HG03025 (cell line): ENCODE results near the gene SULT1A1.
"Not testable (repeated sequence)": the region's sequence is repeated elsewhere in the genome, so short reads cannot be mapped to it uniquely, and the experiment has no call there.

ENCODE experiments used
- ATAC-seq: cut with Tn5 transposase; IDR thresholded peaks from one replicate; pipeline ENCODE4 v1.9.1; 2021; ENCODE audit warnings: mild to moderate bottlenecking, moderate library complexity; ENCODE audit not compliant: unreplicated experiment, low FRiP score

The SULT1A1 gene

DNA sequence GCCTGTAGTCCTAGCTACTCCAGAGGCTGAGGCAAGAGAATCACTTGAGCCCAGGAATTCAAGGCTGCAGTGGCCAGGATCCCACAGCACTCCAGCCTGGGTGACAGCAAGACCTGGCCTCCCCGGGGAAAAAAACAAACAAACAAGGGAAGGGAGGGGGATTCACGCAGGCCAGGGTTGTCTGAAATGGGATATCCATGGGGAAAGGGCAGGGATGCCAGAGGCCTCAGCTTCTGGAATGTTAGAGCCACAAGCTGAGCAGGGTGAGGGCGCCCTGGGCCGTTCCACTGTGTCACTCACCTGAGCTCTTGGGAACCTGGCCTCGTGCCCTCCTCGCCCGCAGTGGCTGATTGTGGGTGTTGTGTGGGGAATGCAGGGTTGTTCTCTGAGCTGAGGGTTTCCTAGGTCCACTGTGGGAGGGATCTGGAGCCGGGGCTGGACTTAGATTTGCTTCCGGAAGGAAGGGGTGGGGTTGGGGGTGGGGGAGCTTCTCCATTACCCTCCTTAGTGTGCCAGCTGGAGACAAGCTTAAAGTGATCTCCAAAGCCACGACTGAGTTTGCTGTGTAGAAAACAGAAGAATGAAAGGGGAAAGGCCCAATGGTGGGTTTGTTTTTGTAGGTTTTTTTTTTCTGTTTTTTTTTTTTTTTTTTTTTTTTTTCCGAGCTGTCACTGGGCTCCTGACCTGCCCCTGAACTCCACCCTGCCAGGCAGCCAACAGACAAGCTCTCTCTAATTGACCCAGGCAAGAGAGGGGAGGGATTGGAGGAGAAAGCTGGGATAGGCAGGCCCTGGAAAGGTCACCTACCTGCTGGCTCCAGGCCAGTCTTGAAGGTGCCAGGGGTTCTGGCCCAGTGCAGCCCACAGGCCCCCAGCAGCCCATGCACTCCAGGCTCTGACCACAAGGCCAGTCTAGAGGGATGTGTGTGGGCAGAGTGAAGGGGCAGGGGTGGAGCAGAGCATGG lies at the start of gene SULT1A1:
Gene SULT1A1, minus strand, starts transcription at position 414 of the 964 bp plus-strand sequence. CDS start 1,189 bp downstream, outside the sequence.
- ATAC-seq, result no peak

DNA sequence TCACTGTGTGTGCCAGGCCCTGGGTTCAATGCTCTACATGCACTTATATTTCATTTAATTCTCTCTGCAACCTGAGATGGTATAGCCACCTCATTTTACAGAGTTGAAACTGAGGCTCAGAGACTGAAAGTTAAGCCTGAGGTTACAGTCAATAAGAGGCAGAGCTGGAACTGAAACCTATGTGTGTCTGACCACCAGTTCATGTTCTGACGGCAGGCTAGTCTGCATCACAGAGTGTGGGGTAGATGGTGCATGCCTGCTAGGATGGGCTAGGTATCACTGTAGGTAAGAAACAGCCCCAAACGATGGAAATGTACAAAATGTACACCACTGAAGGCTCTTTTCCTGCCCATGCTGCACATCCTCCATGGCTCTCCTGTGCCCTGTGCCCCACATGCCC lies 30.1 kb upstream of the SULT1A1 start:
- not testable (repeated sequence) for ATAC-seq

DNA sequence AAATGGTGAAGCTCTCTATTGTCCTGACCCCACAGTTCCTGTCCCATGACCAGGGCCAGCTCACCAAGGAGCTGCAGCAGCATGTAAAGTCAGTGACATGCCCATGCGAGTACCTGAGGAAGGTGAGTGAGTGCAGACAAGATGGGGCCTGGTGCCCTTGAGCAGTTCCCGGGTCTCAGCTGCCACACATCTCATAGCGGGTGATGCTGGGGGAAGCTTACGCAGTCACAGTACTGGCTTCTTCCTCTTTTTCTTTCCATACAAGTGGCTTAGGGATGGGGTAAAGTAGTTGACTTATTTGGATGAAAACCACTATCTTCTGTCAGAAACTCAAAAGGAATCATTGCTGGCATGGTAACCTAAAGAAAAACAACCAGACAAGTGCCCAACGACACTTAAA lies 28.5 kb upstream of the SULT1A1 start:
- not testable (repeated sequence) for ATAC-seq

DNA sequence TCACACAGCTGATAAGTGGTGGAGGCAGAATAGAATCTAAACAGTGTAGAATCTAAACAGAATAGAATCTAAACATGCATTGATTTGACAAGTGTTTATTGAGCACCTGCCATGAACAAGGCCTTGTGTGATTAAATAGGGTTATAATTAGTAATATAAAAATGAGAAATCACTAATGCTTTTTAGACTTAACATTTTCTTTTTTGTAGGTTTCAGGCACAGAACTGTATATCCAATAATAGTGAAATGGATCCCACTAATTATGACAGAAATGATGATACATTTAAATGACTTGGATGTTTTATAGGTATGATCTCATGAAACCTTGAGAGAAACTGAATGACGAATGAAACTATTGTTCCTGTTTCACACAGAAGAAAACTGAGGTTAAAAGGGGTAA lies 27.9 kb upstream of the SULT1A1 start, which contains the start of gene NPIPB8:
Gene NPIPB8, plus strand, starts transcription at position 301 of the 400 bp plus-strand sequence. CDS start 296 bp downstream, outside the sequence.
- ATAC-seq, result not testable (repeated sequence)

DNA sequence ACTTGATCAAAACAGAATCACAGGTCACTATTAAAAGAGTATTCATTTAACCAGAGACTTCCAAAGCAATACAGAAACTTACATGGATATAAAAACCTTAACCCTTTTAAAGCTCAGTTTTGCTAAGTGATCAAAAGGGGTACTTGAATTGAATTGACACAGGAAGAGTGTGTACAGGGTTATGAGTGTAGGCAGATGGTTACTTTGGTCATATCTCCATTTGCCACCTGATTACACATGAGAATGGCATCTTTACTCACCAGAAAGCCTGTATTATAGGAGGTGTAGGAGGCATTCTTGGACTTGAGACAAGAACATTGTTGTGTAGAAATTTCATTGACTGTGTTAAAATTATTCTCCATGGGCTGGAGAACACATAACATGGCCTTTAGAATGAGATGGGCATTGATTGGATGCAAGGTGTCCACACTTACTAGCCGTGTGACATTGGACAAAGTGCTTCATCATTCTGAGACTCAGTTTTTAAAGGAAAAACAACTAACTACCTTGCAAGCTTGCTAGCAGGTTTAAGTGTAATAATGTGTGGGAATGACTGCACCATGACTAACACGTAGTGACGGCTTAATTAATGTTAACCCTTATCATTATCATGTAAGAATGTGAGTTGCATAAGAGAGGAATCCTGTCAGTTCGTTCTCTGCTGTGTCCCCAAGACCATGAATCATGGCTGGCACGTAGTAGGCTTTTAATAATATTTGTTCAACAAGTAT lies 26.4 kb upstream of the SULT1A1 start:
- ATAC-seq, result not testable (repeated sequence)

DNA sequence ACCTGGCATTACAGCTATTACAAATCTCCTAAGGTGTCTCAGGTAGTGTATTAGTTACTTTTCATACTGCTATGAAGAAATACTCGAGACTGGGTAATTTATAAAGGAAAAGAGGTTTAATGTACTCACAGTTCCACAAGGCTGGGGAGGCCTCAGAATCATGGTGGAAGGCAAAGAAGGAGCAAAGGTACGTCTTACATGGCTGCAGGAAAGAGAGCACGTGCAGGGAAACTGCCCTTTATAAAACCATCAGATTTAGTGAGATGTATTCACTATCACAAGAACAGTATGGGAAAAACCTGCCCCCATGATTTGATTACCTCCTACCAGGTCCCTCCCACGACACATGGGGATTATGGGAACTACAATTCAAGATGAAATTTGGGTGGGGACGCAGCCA lies 21.1 kb upstream of the SULT1A1 start:
- not testable (repeated sequence) for ATAC-seq

DNA sequence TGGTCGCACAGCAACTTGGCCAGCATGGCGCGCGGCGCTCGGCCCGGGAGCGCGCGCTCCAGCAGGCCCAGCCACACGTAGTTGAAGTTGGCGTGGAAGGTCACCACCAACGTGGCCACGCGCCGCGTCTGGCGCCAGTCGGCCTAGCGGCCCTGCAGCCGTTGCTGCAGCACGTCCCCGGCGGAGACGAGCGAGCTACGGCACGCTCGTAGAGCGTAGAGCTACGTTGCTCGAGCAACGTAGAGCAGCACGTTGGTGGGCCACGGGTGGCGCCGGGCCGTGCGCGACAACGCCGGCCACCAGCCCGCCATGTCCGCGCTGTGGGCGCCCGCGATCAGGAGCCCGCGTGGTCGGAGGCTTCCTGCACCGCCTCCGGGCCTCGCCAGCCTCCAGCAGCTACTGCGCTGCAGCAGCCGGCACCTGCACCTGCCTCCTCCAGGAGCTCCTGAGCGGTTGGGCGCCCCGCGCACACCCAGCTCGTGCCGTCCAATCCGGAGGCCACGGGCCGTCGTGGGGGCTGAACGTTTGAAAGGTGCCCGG lies 13.4 kb upstream of the SULT1A1 start:
- no peak for ATAC-seq

DNA sequence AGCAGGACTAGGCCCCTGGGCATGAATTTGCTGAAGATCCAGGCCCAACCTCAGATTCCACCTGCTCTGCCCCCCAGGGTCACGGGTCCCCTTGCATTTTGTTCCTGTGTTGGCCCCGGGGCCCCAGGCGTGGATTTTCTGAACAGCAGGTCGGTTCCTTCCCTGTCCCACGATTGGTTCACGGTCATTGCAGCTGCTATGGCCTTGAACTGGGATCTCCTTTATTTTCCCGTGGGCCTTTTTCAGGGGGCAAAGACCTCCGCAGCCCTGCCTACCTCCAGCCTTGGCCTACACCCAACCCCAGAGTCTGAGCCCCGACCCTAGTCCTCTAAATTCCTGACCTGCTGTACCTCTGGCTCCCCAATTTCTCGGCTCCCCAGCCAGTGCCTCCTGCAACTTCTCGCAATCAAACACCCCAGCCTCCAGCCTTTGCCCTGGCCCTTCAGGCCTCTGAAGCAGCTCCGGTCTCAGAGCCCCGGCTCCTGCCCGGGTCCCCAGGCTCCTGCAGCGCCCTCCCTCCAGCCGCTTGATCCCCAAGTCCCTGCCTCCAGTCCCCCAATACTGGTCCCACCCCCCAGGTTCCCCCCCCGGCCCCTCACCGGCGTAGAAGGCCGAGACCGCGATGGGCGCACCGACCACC lies 12.8 kb upstream of the SULT1A1 start:
- not testable (repeated sequence) for ATAC-seq

DNA sequence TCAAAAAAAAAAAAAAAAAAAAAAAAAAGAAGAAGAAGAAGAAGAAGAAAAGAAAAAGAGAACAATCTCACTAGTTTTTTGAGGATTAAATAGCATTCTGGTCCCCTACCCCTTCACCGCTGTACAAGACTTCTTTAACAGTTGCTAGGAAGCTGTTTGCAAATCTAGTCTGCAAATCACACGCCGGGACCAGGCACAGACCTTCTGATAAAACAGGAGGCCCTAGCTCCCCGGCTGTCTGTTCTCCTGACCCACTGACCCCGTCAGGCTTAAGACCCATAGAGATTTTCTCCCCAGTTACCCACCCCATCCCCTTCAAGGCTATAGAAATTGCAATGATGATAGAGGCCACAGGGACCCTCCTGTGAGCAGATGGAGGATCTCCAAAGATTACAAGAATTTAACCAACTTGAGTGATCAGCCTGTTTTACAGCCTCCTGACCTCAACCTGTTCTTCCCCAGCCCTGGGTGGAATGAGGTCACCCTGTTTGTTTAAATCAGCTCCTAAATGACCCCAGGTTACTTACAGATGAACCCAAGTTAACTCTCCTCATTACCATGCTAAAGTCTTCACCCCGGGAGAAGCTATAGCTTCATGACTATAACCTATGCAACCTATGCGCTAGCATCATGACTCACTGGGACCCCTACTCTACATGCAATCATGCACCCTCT lies 11.8 kb upstream of the SULT1A1 start:
- ATAC-seq, result no peak

DNA sequence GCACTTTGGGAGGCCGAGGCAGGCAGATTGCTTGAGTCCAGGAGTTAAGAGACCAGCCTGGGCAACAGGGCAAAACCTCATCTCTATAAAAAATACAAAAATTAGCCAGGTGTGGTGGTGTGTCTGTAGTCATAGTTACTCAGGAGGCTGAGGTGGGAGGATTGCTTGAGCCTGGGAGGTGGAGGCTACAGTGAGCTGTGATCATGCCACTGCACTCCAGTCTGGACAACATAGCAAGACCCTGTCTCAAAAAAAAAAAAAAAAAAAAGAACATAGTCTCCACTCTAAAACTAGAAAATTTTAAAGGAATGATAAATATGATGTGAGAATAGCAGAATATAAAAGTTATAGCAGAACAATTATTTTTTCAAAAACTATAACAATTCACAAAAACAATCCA lies 10.5 kb upstream of the SULT1A1 start:
- ATAC-seq, result not testable (repeated sequence)

DNA sequence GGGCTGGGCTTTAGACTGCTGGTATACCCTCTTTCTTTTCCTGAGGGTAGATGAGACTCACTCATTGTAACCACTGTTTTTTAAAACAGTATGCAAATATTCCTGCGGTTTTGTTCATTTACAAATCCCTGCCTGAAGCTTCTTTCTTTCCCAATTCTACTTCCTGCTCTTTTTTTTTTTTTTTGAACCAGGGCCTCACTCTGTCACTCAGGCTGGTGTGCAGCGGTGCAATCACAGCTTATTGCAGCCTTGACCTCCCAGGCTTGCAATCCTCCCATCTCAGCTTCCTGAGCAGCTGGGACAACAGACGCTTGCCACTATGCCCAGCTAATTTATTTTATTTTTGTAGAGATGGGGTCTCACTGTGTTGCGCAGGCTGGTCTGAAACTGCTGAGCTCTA lies 8.0 kb upstream of the SULT1A1 start:
- no peak for ATAC-seq

DNA sequence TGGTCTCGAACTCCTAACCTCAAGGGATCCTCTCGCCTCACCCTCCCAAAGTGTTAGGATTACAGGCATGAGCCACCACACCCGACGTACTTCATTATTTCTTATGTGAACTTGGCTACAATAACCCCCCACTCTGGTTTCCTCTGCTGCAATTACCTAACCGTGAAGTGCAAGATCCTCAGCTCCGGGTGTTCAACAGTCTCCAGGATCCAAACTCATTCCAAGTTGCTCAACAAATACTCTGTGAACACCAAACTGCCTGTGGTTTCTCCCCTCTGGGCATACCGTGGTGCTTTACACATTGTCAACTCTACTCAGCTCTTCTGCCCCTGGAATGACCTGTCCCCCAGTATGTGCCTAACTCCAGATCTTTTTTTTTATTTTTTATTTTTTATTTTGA lies 6.8 kb upstream of the SULT1A1 start:
- ATAC-seq, result no peak

DNA sequence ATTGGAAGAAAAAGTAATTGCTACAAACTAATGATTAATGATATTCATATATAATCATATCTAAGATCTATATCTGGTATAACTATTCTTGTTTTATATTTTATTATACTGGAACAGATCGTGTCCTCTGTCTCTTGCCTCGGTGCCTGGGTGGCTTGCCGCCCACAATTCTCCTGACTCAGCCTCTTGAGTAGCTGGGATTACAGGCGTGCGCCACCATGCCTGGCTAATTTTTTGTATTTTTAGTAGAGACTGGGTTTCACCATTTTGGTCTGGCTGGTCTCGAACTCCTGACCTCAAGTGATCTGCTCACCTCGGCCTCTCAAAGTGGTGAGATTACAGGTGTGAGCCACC lies 6.4 kb upstream of the SULT1A1 start:
- not testable (repeated sequence) for ATAC-seq

DNA sequence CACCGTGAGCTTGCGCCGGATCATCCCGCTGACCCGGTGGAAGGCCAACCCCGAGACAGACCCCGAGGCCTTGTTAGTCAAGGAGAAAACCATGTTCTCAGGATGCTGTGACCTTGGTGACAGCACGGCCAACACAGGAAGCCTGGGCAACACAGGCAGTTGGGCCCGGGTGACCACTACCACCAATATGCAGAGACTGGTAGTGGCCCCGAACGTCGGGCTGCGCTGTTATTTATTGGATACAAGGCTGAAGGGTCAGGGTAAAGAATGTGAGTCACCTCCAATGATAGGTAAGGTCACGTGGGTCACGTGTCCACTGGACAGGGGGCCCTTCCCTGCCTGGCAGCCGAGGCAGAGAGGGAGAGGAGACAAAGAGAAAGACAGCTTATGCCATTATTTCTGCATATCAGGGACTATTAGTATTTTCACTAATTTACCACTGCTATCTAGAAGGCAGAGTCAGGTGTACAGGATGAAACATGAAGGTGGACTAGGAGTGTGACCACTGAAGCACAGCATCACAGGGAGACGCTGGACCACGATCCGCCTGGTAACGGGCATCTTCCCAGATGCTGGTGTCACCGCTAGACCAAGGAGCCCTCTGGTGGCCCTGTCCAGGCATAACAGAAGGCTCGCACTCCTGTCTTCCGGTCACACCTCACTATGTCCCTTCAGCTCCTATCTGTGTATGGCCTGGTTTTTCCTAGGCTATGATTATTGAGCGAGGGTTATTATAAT lies 5.8 kb upstream of the SULT1A1 start:
- ATAC-seq, result not testable (repeated sequence)

DNA sequence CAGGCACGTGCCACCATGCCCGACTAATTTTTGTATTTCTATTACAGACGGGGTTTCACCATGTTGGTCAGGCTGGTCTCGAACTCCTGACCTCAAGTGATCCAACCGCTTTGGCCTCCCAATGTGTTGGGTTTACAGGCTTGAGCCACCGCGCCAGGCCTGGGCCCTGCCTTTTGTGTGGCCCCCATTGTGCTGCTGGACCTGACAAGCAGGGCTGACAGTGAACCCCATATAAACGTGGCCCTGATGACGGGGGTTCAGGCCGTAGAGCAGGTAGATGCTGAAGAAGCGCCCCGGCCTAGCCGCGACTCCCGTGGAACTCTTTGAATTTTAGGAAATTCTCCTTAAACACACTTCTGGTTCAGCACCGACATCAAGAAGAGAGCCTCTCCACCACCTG lies 4.7 kb upstream of the SULT1A1 start:
- ATAC-seq, result not testable (repeated sequence)

DNA sequence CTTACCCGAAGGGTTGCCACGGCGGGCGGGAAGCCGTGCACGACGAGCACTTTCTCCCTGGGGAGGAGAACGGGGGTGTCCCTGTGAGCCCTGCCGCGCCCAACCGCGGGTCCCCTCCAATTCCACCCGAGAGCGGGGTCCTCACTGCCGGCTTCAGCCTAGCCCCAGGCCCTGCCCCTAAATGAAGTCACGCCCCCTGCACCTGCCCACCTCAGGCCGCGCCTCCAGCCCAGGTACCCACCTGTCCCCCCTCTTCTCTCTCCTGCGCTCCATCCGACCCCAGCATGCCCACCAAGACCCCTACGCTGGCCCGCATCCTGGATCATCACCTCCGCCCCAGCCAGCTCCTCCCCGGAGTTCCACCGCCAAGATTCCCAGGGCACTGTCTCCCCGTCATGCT lies 4.1 kb upstream of the SULT1A1 start:
- not testable (repeated sequence) for ATAC-seq

DNA sequence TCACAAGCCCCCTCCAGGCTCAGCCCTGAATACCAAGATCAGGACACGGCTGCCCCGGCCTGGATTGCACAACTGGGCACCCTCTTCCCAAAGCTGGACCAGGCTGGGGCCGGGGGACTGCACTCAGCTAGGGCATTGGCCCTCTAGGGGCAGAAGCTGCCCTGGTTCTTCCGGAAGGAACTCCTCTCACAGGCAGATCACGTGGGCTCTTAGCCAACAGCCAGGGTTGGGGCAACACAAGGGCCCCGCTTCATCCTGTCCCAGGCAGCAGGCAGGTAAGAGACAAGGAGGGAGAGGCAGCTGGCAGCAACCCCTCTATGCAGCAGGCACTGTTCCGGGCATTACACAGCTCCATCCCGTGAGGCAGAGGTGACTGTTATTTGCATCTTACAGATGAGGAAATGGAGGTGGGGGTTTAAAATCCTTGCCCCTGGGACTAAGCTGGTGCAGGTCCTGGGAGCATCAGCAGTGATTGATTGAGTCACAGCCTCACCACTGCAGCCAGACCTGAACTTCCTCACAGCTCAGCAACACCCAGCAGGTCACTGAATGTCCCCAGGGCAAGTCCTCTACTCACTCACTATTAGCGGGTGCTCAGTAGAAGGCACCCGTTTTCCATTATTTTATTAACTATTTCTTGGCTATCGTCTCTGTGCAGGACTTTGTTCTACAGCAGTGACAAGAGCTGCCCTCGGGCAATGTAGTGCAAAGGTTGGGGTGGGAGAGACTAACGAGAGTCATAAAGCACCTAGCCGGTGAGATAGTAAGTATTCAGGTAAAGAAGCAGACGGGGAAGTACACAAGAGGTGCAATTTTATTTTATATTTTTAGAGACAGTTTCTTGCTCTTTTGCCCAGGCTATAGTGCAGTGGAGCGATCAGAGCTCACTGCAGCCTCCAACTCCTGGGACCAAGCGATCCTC lies 2.8 kb upstream of the SULT1A1 start:
- ATAC-seq, result not testable (repeated sequence)

DNA sequence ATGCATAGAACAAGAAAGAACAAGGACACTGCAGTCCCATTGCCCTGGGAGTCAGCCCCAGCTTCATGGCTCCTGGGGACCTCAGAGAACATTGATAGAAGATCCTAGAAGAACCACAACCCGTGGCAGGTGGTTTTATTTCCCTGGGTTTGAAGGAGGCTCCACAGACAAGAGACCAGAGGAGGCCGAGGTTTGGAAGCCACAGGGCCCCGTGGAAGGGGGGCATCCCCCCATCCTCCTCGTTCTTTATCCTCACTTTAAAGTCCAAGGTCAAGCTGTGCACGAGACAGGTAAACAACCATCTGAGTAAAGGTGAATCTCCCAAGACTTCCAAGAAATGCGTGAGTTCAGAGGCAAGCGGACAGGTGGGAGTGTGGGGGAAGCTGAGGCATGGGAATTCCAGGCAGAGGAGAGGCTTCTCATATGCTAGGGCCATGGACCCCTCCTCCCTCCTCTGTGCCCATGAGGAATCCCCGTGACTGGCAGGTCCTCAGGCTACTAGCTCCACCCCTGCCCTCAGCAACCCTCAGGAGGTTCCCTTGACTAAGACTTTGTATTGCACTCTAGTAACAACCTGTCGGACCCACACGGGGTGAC lies 849 bp upstream of the SULT1A1 start:
- no peak for ATAC-seq
